Epithelial cell of esophagus (primary cell): ENCODE results near the gene UTRN.

Source experiments
- DNase-seq: peaks from one replicate; pipeline ENCODE4 v3.0.0; 2010; ENCODE audit warnings: low read depth
- H3K4me3 ChIP-seq: 2 replicates; pipeline ENCODE4 v1.5.1; 2011; ENCODE audit warnings: mild to moderate bottlenecking, low read length, control low read depth
- CTCF ChIP-seq: IDR thresholded peaks from 2 replicates; pipeline ENCODE4 v1.5.1; 2011; ENCODE audit warnings: low read depth, mild to moderate bottlenecking, low read length, control low read depth, inconsistent platforms; ENCODE audit not compliant: insufficient read depth; ENCODE audit errors: missing control alignments

UTRN gene

DNA sequence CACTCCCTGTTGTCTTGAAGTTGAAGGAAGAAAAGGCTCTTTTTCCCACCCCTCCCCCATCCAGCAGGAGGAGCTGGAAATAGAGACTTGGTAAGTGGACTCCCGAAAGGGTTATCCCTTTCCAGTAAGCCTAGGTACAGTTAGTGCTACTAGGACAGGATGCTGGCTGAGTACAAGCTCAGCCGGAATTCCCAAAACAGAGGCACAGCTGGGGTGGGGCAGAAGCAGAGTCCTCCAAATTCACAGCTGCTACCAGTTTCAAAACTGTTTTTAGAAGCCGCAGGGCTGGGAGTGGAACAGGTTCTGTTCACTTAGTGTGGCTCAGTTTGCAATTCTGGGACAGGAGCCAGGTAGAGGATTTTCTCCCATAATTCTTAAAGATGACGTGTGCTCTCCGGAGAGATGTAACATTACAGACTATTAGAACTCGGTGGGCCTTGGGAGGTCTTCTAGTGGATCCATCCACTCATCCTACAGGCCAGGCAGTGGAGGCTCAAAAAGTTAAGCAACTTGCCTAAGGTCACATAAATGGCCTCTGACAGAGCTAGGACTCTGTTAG, 19.0 kb upstream of the UTRN start:
- DNase-seq = peak; percentile 94
- TF ChIP-seq CTCF = no peak
- H3K4me3 ChIP-seq = no peak overlapping the region

- TF ChIP-seq CTCF = no peak
- DNase-seq = no peak
- H3K4me3 ChIP-seq = no peak overlapping the region
Observed at GRCh38 chr6:144268794-144269349, 16.3 kb upstream of the UTRN start.

GRCh38 chr6:144277174-144277573, 8.0 kb upstream of the UTRN start:
- no peak overlapping the region for H3K4me3 ChIP-seq
- DNase-seq = no peak
- TF ChIP-seq CTCF = no peak

- no peak for TF ChIP-seq CTCF
- no peak for DNase-seq
- no peak overlapping the region for H3K4me3 ChIP-seq
Observed at GRCh38 chr6:144277605-144278227, 7.4 kb upstream of the UTRN start.

DNA sequence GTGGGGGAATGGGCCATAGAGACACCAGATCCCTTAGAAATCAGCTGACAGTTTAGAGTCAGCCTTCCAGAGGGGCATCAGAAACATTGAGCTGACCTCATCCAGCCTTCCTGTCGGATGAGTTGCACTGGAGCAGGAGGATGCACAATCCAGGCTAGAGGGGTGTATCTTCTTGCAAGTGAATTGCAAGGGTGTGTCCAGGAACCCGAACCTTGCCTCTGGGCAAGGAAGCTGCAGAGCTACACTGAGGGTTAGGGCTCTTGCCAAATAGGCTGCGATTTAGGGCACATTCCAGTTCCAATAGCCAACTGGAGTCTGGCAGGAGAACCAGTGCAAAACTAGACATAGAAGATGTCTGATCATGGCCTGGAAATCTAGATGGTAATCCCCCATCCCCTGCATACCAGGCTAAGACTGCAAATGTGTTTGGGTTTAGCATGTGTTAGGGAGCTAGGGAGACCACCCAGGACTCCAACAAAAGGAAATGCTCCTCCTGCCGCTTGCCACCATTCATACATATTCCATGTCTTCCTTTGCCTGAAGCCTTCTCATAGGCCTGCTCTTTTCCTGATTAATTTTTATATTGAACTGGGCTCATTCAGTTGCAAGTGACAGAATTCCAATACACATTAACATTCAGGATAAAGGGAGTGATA, 6.3 kb upstream of the UTRN start:
- DNase-seq = peak; percentile 79
- no peak for TF ChIP-seq CTCF
- no peak overlapping the region for H3K4me3 ChIP-seq

DNA sequence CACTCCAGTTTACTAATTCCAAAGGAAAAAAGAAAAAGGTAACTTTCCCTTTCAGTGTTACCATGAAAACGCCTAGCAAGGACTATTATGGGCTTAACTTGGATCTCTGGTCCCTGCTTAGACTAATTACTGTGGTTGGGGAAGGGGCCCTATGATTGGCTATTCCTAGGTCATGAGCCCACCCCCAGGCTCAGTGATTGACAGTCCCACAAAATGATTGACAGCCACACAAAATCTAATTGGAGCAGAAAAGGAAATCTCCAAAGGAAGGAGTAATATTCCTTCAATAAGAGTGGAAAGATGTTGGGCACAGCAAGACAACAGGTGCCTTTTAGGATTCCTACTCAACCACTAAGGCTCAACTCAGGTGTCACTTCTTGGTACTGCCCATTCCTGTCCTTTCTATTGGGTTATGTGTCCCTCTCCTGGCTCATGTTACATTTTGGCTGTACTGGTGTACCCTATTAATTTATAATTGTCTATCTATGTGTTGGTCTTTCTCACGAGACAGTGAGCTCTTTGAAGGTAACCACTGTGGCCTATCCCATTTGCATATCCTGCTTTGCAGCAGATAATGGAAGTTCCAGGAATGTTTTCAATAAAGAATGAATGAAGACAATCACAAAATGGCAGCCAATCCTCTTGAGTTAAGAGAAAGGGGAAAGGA, 5.5 kb upstream of the UTRN start:
- DNase-seq = no peak
- no peak for TF ChIP-seq CTCF
- H3K4me3 ChIP-seq = no peak overlapping the region
